A673 (cell line): ENCODE measurements around the gene GLCCI1. TPM values are rescaled to one million over a fixed set of nuclear protein-coding genes. Genes with fewer than 3 reads are reported as not detected.

Experiments used
- BruUV-seq: library from RNA; stranded (reverse); fragments of 400-500 nt; replicated peaks from 2 replicates; lab custom pipeline; 2021; lab: Mats Ljungman, UMichigan
- CTCF ChIA-PET: fragments of 300-600 bp; sonication (Branson Sonifier 250); formaldehyde crosslinking; loops from one replicate; lab custom pipeline; 2022; ENCODE audit warnings: antibody characterized with exemption; lab: Charles Lee
- POLR2A ChIA-PET: fragments of 300-600 bp; sonication (Branson Sonifier 250); formaldehyde crosslinking; loops from one replicate; lab custom pipeline; 2022; ENCODE audit warnings: antibody characterized with exemption; ENCODE audit not compliant: low non-redundant PET; lab: Charles Lee
- DNase-seq: peaks from one replicate; pipeline ENCODE4 v3.0.0-alpha.2; 2015; ENCODE audit warnings: low spot score
- H3K27ac ChIP-seq: fragments of 200-600 bp; sonication (generic); 2 replicates; pipeline ENCODE4 v1.5.1; 2016; ENCODE audit warnings: mixed run types, low read depth, mild to moderate bottlenecking, mixed read lengths, antibody characterized with exemption, low read length; ENCODE audit not compliant: poor library complexity, severe bottlenecking
- H3K27me3 ChIP-seq: fragments of 200-600 bp; sonication (generic); replicated peaks from 2 replicates; pipeline ENCODE4 v1.6.1; 2017; ENCODE audit warnings: mixed run types, low read depth, mild to moderate bottlenecking, mixed read lengths, antibody characterized with exemption, low read length; ENCODE audit not compliant: insufficient read depth, poor library complexity
- H3K36me3 ChIP-seq: fragments of 200-600 bp; sonication (generic); 2 replicates; pipeline ENCODE4 v1.6.1; 2016; ENCODE audit warnings: mixed run types, mild to moderate bottlenecking, mixed read lengths, antibody characterized with exemption, low read length; ENCODE audit not compliant: insufficient read depth, poor library complexity, severe bottlenecking
- H3K4me1 ChIP-seq: fragments of 200-600 bp; sonication (generic); 2 replicates; pipeline ENCODE4 v1.6.1; 2017; ENCODE audit warnings: mixed run types, mild to moderate bottlenecking, mixed read lengths, antibody characterized with exemption, low read length; ENCODE audit not compliant: insufficient read depth, poor library complexity, severe bottlenecking
- H3K4me3 ChIP-seq: fragments of 200-600 bp; sonication (generic); 2 replicates; pipeline ENCODE4 v1.5.1; 2016; ENCODE audit warnings: low read depth, mixed run types, mild to moderate bottlenecking, mixed read lengths, low read length; ENCODE audit not compliant: poor library complexity, severe bottlenecking
- H3K9me3 ChIP-seq: fragments of 200-600 bp; sonication (generic); 2 replicates; pipeline ENCODE4 v1.6.1; 2016; ENCODE audit warnings: mixed run types, low read depth, mild to moderate bottlenecking, mixed read lengths, antibody characterized with exemption, low read length; ENCODE audit not compliant: poor library complexity, severe bottlenecking
- CTCF ChIP-seq: fragments of 300-800, 200-600 bp; sonication (generic); conservative IDR thresholded peaks from 2 replicates; pipeline ENCODE4 v1.5.1; 2017; ENCODE audit warnings: low read depth, mild to moderate bottlenecking, antibody characterized with exemption, low read length, moderate library complexity, mixed read lengths
- EZH2 ChIP-seq: fragments of 200-600 bp; sonication (generic); IDR thresholded peaks from 2 replicates; pipeline ENCODE4 v1.6.1; 2017; ENCODE audit warnings: borderline replicate concordance, low read depth, mild to moderate bottlenecking, mixed read lengths, antibody characterized with exemption, low read length; ENCODE audit not compliant: poor library complexity, severe bottlenecking
- intact Hi-C: fragments of 100-400 bp; cut with micrococcal nuclease; formaldehyde crosslinking; loops from one replicate; pipeline ENCODE4 v1.10.0; 2022; ENCODE audit not compliant: unreplicated experiment
- total RNA-seq: library from RNA; stranded (reverse); gene quantifications from 2 replicates; pipeline ENCODE4 v1.2.3, GENCODE V29; 2021

The GLCCI1 gene
- total RNA-seq, 1 experiment from 2014 or later = 6.9 TPM

DNA sequence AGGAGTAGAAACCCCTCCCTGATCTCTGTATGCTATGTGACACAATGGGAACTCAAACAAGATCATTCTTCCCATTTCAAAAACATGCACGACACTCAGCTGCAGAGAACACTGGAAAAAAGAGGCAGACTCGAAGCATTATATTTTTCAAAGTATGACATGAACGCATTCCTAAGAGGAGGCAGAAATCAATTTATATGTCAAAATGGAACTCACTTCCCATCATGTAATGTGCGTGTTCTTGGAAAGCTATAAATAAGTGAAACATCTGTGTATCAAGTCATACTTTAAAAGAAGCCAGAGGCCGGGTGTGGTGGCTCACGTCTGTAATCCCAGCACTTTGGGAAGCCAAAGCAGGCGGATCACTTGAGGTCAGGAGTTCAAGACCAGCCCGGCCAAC is 150.7 kb downstream of the GLCCI1 start:
- no peak for DNase-seq
- Histone ChIP-seq H3K27ac (no peak overlapping the region), H3K4me3 (no peak overlapping the region), H3K27me3 (no peaks in the 10 kb centered on the region), H3K4me1 (no peaks in the 10 kb centered on the region), H3K9me3 (no peaks in the 10 kb centered on the region), H3K36me3 (no peaks in the 10 kb centered on the region)
- no peak for TF ChIP-seq CTCF
- TF ChIP-seq EZH2 = no peak
- intact Hi-C loops = no loop called here
- ChIA-PET POLR2A (no interaction called here), CTCF (no interaction called here)
- BruUV-seq = no TSS peak

- TF ChIP-seq CTCF (no peak), EZH2 (no peak)
- intact Hi-C loops = no loop called here
- no TSS peak for BruUV-seq
- no peak overlapping the region for H3K27ac ChIP-seq
- POLR2A ChIA-PET = no interaction called here
- no peaks in the 10 kb centered on the region for H3K36me3 ChIP-seq
- H3K4me3 ChIP-seq = no peak overlapping the region
- no peaks in the 10 kb centered on the region for H3K27me3 ChIP-seq
- DNase-seq = no peak
- CTCF ChIA-PET = no interaction called here
- H3K4me1 ChIP-seq = no peaks in the 10 kb centered on the region
- no peaks in the 10 kb centered on the region for H3K9me3 ChIP-seq
Observed at GRCh38 chr7:8120390-8121058, 151.9 kb downstream of the GLCCI1 start.

DNA sequence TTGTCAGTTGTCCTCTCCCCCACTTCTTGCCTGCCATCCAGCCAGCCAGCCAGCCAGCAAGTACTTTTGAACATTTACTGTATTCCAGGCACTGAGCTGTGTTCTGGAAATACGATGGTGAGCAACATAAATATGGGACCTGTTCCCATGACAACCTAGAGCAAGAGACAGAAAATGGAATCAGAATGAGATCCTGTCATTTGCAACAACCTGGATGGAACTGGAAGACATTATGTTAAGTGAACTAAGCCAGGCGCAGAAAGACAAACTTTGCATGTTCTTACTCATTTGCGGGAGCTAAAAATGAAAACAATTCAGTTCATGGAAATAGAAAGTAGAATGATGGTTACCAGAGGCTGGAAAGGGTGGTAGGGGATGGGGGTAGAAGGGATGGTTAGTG is 152.6 kb downstream of the GLCCI1 start:
- Histone ChIP-seq H3K9me3 (no peaks in the 10 kb centered on the region), H3K4me1 (no peaks in the 10 kb centered on the region), H3K27me3 (no peaks in the 10 kb centered on the region), H3K4me3 (no peak overlapping the region), H3K36me3 (no peaks in the 10 kb centered on the region), H3K27ac (no peak overlapping the region)
- POLR2A ChIA-PET = no interaction called here
- BruUV-seq = no TSS peak
- intact Hi-C loops = no loop called here
- DNase-seq = no peak
- TF ChIP-seq CTCF (no peak), EZH2 (no peak)
- CTCF ChIA-PET = no interaction called here
